ENCODE results near the gene IGLON5. TPM values are rescaled to one million over a fixed set of nuclear protein-coding genes. Genes with fewer than 3 reads are reported as not detected.

IGLON5 gene
- total and polyA plus RNA-seq, 7 experiments from 2014 or later, result not detected

DNA sequence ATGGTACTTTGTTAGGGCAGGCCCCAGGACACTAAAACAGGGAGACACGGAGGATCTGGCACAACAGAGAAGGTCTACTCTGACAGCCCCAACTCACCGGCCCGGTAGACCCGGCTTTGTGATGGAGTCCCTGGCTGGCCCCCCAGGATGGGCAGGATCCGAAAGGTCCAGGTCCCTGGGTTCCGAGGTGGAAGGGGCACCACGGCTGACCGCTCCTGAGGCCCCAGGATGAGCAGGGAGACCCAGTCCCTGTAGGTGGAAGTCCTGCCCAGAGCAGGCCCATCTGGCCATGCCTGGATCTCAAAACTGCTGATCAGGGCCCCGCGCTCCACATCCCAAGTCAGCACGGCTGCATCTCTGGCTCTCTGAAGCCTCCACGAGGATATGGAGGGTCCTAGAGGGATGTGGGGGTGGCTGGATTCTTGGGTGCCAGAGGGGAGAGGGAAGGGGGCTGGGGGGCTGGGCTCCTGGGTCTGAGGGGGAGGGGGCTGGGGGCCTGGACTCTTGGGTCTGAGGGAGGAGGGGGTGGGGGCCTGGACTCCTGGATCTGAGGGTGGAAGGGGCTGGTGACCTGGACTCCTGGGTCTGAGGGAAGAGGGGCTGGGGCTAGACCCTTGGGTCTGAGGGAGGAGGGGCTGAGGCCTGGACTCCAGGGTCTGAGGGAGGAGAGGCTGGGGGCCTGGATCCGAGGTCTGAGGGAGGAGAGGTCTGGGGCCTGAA, 25.9 kb downstream of the IGLON5 start:
- H3K4me1 Mint-ChIP-seq, result peaks cover 14 to 21% (median 18%) of the 10 kb centered on the region in 7 donors
- no peak for ATAC-seq

GRCh38 chr19:51337861-51338562, 26.6 kb downstream of the IGLON5 start:
- POLR2A ChIA-PET, result interaction anchor here (1.1 kb wide), 1 partner anchor 21 kb away, joined by 3 read pairs; no protein-coding TSS in a partner anchor
- Histone ChIP-seq H3K27me3 (ENCODE audit: control insufficient read depth in 2 of 2, insufficient read depth in 2 of 2, low read length in 2 of 2) (no peaks in the 10 kb centered on the region), H3K9me3 (ENCODE audit: control insufficient read depth in 2 of 3, low read length in 3 of 3) (no peaks in the 10 kb centered on the region), H3K36me3 (ENCODE audit: control insufficient read depth in 2 of 3, insufficient read depth in 3 of 3, low read length in 3 of 3) (no peaks in the 10 kb centered on the region), H3K4me1 (ENCODE audit: control insufficient read depth in 2 of 2, insufficient read depth in 2 of 2, low read length in 2 of 2) (peaks cover 10 to 11% of the 10 kb centered on the region in 2 donors), H3K4me3 (ENCODE audit: low read length) (no peak overlapping the region), H3K27ac (ENCODE audit: low read depth, low read length) (no peak overlapping the region)
- peak overlapping the region; percentile 75 to 94 (median 88) for H3K4me3 Mint-ChIP-seq
- peaks cover 0 to 13% (median 6%) of the 10 kb centered on the region in 5 donors for H3K27me3 Mint-ChIP-seq
- intact Hi-C loops (cut with micrococcal nuclease), result loop anchor here in 1 of 2 donors (1.0 to 2.0 kb wide), 2 partner anchors 103 to 441 kb away; no protein-coding TSS in a partner anchor
- H3K36me3 Mint-ChIP-seq, result no peaks in the 10 kb centered on the region
- ATAC-seq (no peak), DNase-seq (no peak)
- H3K9me3 Mint-ChIP-seq, result no peaks in the 10 kb centered on the region
- CTCF ChIA-PET, result interaction anchor here (0.7 to 1.7 kb wide), 5 partner anchors 88 to 440 kb away, joined by 3 to 10 read pairs (median 4); no protein-coding TSS in a partner anchor
- peaks cover 14 to 22% (median 19%) of the 10 kb centered on the region in 7 donors for H3K4me1 Mint-ChIP-seq
- peak overlapping the region in 3 of 9 donors; percentile 5 to 48 (median 48) for H3K27ac Mint-ChIP-seq

More for the DNA sequence above, 25.9 kb downstream of the IGLON5 start:
- no peaks in the 10 kb centered on the region for H3K9me3 ChIP-seq (ENCODE audit: control insufficient read depth in 2 of 3, low read length in 3 of 3)
- Mint-ChIP-seq H3K27ac (no peak overlapping the region), H3K27me3 (peaks cover 0 to 13% (median 6%) of the 10 kb centered on the region in 5 donors), H3K9me3 (no peaks in the 10 kb centered on the region), H3K4me3 (no peak overlapping the region), H3K36me3 (no peaks in the 10 kb centered on the region)
- H3K36me3 ChIP-seq (ENCODE audit: control insufficient read depth in 2 of 3, insufficient read depth in 3 of 3, low read length in 3 of 3), result no peaks in the 10 kb centered on the region
- ChIA-PET POLR2A (no interaction called here), CTCF (interaction anchor here (0.9 to 1.7 kb wide), 3 partner anchors 99 to 441 kb away, joined by 4 to 10 read pairs (median 4); no protein-coding TSS in a partner anchor)
- no peak for DNase-seq
- H3K4me3 ChIP-seq (ENCODE audit: low read length), result no peak overlapping the region
- intact Hi-C loops (cut with micrococcal nuclease), result no loop called here
- peaks cover 10 to 11% of the 10 kb centered on the region in 2 donors for H3K4me1 ChIP-seq (ENCODE audit: control insufficient read depth in 2 of 2, insufficient read depth in 2 of 2, low read length in 2 of 2)
- H3K27ac ChIP-seq (ENCODE audit: low read depth, low read length), result no peak overlapping the region
- no peaks in the 10 kb centered on the region for H3K27me3 ChIP-seq (ENCODE audit: control insufficient read depth in 2 of 2, insufficient read depth in 2 of 2, low read length in 2 of 2)

DNA sequence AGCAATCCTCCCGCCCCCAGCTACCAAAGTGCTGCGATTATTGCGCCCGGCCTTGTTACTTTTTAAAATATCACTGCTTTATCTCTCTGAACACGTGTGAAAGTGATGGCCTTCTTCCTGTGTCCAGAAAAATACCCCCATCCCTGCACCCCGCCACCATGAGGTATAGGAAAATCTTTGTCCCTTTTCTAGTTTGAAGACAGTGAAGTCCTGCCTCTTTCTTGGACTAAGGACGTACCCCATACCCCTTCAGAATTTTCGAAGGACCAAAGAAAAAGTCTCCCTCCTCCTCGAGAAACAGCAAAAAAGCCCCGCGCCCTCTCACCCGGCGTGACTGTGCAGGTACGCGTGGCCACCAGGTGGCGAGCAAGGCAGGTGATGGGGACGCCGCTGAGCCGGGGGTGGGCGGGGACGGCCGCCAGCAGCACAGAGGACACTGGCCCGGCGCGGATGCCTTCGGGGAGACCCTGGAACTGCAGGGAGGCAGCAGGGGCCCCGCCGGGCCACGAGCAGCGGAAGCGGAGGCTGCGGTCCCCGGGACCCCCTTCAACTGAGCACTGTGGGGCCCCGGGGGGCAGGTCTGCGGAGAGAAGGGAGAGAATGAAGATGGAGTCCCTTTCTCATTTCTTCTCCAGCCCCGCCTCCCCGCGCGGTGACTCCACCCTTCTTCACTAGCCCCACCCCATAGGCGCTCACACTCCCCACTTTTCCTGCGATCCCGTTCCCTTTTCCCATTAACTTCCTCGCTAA, 27.3 kb downstream of the IGLON5 start:
- no peaks in the 10 kb centered on the region for H3K36me3 Mint-ChIP-seq
- ATAC-seq (peak; percentile 83), DNase-seq (peak; percentile 66 to 90 (median 82))
- peak overlapping the region; percentile 83 to 94 (median 88) for H3K4me3 Mint-ChIP-seq
- no peak overlapping the region for H3K27ac ChIP-seq (ENCODE audit: low read depth, low read length)
- H3K4me1 ChIP-seq (ENCODE audit: control insufficient read depth in 2 of 2, insufficient read depth in 2 of 2, low read length in 2 of 2), result peaks cover 10 to 11% of the 10 kb centered on the region in 2 donors
- CTCF ChIA-PET, result interaction anchor here (0.7 to 1.7 kb wide), 6 partner anchors 26 to 439 kb away, joined by 3 to 10 read pairs (median 4); no protein-coding TSS in a partner anchor
- intact Hi-C loops (cut with micrococcal nuclease), result loop anchor here (1.0 to 2.0 kb wide), 9 partner anchors 29 to 440 kb away; no protein-coding TSS in a partner anchor
- no peaks in the 10 kb centered on the region for H3K36me3 ChIP-seq (ENCODE audit: control insufficient read depth in 2 of 3, insufficient read depth in 3 of 3, low read length in 3 of 3)
- H3K4me3 ChIP-seq (ENCODE audit: low read length), result peak overlapping the region; percentile 65
- H3K9me3 ChIP-seq (ENCODE audit: control insufficient read depth in 2 of 3, low read length in 3 of 3), result no peaks in the 10 kb centered on the region
- peaks cover 0 to 13% (median 4%) of the 10 kb centered on the region in 5 donors for H3K27me3 Mint-ChIP-seq
- peaks cover 14 to 24% (median 19%) of the 10 kb centered on the region in 7 donors for H3K4me1 Mint-ChIP-seq
- POLR2A ChIA-PET, result interaction anchor here (1.1 kb wide), 1 partner anchor 21 kb away, joined by 3 read pairs; no protein-coding TSS in a partner anchor
- H3K27me3 ChIP-seq (ENCODE audit: control insufficient read depth in 2 of 2, insufficient read depth in 2 of 2, low read length in 2 of 2), result no peaks in the 10 kb centered on the region
- peak overlapping the region in 6 of 9 donors; percentile 7 to 75 (median 60) for H3K27ac Mint-ChIP-seq
- H3K9me3 Mint-ChIP-seq, result no peaks in the 10 kb centered on the region

- ATAC-seq (no peak), DNase-seq (no peak)
- H3K4me1 ChIP-seq (ENCODE audit: control insufficient read depth in 2 of 2, insufficient read depth in 2 of 2, low read length in 2 of 2), result peaks cover 10 to 11% of the 10 kb centered on the region in 2 donors
- CTCF ChIA-PET, result interaction anchor here (0.8 to 1.7 kb wide), 2 partner anchors 25 to 103 kb away, joined by 3 to 10 read pairs; no protein-coding TSS in a partner anchor
- H3K36me3 ChIP-seq (ENCODE audit: control insufficient read depth in 2 of 3, insufficient read depth in 3 of 3, low read length in 3 of 3), result no peaks in the 10 kb centered on the region
- intact Hi-C loops (cut with micrococcal nuclease), result loop anchor here (1.0 to 2.0 kb wide), 8 partner anchors 28 to 440 kb away; no protein-coding TSS in a partner anchor
- peaks cover 0 to 13% (median 0%) of the 10 kb centered on the region in 5 donors for H3K27me3 Mint-ChIP-seq
- peak overlapping the region; percentile 65 for H3K4me3 ChIP-seq (ENCODE audit: low read length)
- no peaks in the 10 kb centered on the region for H3K9me3 Mint-ChIP-seq
- H3K27me3 ChIP-seq (ENCODE audit: control insufficient read depth in 2 of 2, insufficient read depth in 2 of 2, low read length in 2 of 2), result no peaks in the 10 kb centered on the region
- POLR2A ChIA-PET, result interaction anchor here (1.0 kb wide), 1 partner anchor 207 kb away, joined by 3 read pairs; no protein-coding TSS in a partner anchor
- no peak overlapping the region for H3K27ac ChIP-seq (ENCODE audit: low read depth, low read length)
- no peaks in the 10 kb centered on the region for H3K9me3 ChIP-seq (ENCODE audit: control insufficient read depth in 2 of 3, low read length in 3 of 3)
- peaks cover 14 to 24% (median 19%) of the 10 kb centered on the region in 7 donors for H3K4me1 Mint-ChIP-seq
- H3K36me3 Mint-ChIP-seq, result no peaks in the 10 kb centered on the region
- peak overlapping the region in 7 of 9 donors; percentile 7 to 75 (median 68) for H3K27ac Mint-ChIP-seq
- peak overlapping the region; percentile 83 to 94 (median 88) for H3K4me3 Mint-ChIP-seq
These were observed 27.9 kb downstream of the IGLON5 start for GRCh38 chr19:51339313-51339686.

DNA sequence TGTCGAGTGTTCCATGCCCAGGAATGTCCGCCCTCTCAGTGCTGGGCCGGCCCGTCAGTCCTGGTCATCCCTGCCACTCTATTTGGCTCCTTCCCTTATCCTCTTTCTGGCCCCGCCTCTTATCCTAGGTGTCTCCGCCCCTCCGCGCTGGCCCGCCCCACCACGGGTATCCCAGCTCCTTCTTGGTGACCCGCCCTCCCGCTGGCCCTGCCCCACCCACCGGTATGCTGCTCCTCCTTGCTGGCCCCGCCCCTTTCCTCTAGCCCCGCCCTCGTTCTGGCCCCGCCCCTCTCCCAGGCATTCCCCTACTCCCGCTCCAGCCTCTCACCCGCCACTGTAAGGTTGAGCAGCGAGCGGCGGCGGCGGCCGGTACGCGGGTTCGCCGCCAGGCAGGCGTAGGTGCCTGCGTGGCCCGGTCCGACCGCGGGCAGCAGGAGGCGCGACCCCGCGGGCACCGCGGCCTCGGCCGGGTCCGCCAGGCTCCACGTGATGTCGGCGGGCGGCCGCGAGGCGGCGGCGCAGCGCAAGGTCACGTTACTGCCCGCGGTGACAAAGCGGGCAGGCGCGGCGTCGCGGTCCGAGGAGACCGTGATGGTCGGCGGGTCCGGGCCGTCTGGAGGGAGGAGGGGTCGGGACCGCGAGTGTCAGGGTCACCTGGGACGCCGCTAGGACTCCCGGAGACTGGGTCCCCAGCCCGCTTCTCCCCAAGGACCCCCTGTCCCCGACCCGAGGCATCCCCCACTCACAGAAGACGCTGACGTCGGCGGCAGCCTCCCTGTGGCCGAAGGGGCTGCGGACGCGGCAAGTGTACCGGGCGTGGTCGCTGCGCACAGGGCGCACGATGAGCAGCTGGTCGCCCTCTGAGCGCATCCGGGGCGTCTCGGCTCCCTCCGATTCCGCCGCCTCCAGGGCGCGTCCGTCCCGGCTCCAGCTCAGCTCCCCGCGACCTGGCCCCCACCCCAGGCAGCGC, 28.5 kb downstream of the IGLON5 start:
- H3K4me3 ChIP-seq (ENCODE audit: low read length), result peak overlapping the region; percentile 65
- peak overlapping the region in 5 of 9 donors; percentile 7 to 73 (median 68) for H3K27ac Mint-ChIP-seq
- H3K27me3 ChIP-seq (ENCODE audit: control insufficient read depth in 2 of 2, insufficient read depth in 2 of 2, low read length in 2 of 2), result no peaks in the 10 kb centered on the region
- no peaks in the 10 kb centered on the region for H3K9me3 Mint-ChIP-seq
- H3K4me3 Mint-ChIP-seq, result peak overlapping the region; percentile 83 to 94 (median 88)
- peaks cover 0 to 3% (median 0%) of the 10 kb centered on the region in 3 experiments for H3K36me3 ChIP-seq (ENCODE audit: control insufficient read depth in 2 of 3, insufficient read depth in 3 of 3, low read length in 3 of 3)
- H3K27ac ChIP-seq (ENCODE audit: low read depth, low read length), result peak overlapping the region; percentile 40
- peaks cover 14 to 24% (median 19%) of the 10 kb centered on the region in 7 donors for H3K4me1 Mint-ChIP-seq
- ChIA-PET POLR2A (interaction anchor here (1.0 kb wide), 1 partner anchor 208 kb away, joined by 3 read pairs; no protein-coding TSS in a partner anchor), CTCF (interaction anchor here (0.6 to 1.0 kb wide), 4 partner anchors 24 to 317 kb away, joined by 3 to 4 read pairs (median 4); no protein-coding TSS in a partner anchor)
- intact Hi-C loops (cut with micrococcal nuclease), result loop anchor here (1.0 to 2.0 kb wide), 8 partner anchors 27 to 439 kb away; no protein-coding TSS in a partner anchor
- DNase-seq (peak; percentile 34 to 96 (median 52)), ATAC-seq (peak; percentile 89)
- peaks cover 10 to 11% of the 10 kb centered on the region in 2 donors for H3K4me1 ChIP-seq (ENCODE audit: control insufficient read depth in 2 of 2, insufficient read depth in 2 of 2, low read length in 2 of 2)
- H3K9me3 ChIP-seq (ENCODE audit: control insufficient read depth in 2 of 3, low read length in 3 of 3), result no peaks in the 10 kb centered on the region
- H3K27me3 Mint-ChIP-seq, result peaks cover 0 to 13% (median 0%) of the 10 kb centered on the region in 5 donors
- H3K36me3 Mint-ChIP-seq, result peaks cover 0 to 3% (median 0%) of the 10 kb centered on the region in 5 donors

All from naive thymus-derived CD4-positive, alpha-beta T cell (primary cell).